Large intestine (tissue), 3 donors: ENCODE measurements around the gene PTPA. TPM values are rescaled to one million over a fixed set of nuclear protein-coding genes. Genes with fewer than 3 reads are reported as not detected.

ENCODE experiments used
- DNase-seq, 2 donors: peaks; one replicate each; pipeline versions ENCODE4 v3.0.0 to v3.0.0-alpha.2; 2013
- H3K27ac ChIP-seq: one replicate; pipeline ENCODE4 v1.5.1; 2013; ENCODE audit warnings: low read length
- H3K27me3 ChIP-seq: 2 replicates; pipeline ENCODE4 v1.6.1; 2013; ENCODE audit warnings: low read length; ENCODE audit not compliant: control insufficient read depth, insufficient read depth
- H3K36me3 ChIP-seq: 2 replicates; pipeline ENCODE4 v1.6.1; 2013; ENCODE audit warnings: low read length; ENCODE audit not compliant: control insufficient read depth, insufficient read depth
- H3K4me1 ChIP-seq: one replicate; pipeline ENCODE4 v1.6.1; 2013; ENCODE audit warnings: low read length; ENCODE audit not compliant: control insufficient read depth, insufficient read depth
- H3K4me3 ChIP-seq: one replicate; pipeline ENCODE4 v1.5.1; 2013; ENCODE audit warnings: low read length
- H3K9me3 ChIP-seq: one replicate; pipeline ENCODE4 v1.6.1; 2013; ENCODE audit warnings: mild to moderate bottlenecking, low read depth, low read length, moderate library complexity; ENCODE audit not compliant: control insufficient read depth
- WGBS: methylation state at CpG from one replicate; pipeline ENCODE4 v1.1.5; 2013; ENCODE audit warnings: low lambda C conversion rate; ENCODE audit not compliant: insufficient coverage; 5-methylcytosine and 5-hydroxymethylcytosine counted together
- polyA plus RNA-seq: library from polyadenylated mRNA; unstranded; fragments of 120-200 nt; gene quantifications from one replicate; pipeline ENCODE4 v1.2.1, GENCODE V29; 2013

The PTPA gene
- polyA plus RNA-seq, 1 donor: 70.1 TPM

DNA sequence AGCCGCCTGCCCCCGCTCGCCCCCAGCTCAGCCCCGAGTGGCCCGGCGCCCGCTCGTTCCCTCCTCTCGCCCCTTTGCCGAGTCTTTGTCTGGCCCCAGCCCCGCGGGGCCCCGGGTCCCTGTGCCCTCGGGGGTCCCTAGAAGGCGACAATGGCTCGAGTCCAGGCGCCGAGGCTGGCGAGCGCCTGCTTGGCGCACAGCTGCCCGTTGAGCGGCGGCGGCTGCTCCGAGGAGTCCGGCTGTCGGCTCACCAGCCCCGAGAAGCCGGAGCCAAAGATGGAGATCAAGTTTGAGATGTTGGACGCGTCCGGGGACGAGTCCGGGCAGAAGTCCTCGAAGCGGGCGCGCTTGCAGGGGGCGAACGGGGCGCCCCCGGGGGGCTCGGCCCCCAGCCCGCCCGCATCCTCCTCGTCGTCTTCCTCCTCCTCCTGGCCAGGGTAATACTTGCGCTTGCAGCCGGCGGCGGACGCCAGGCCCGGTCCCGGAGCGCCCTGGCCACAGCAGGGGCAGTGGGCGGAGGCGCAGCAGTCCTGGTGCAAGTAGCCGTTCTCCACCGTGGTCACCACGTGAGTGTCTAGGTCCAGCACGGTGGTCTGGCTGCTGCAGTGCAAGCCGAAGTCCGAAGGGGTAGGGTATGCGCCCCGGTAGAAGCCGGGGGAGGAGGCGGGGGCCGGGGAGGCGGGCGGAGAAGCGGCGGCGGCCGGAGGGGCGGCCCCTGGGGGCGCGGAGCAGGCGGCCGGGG lies 65.7 kb downstream of the PTPA start:
- Histone ChIP-seq H3K27ac (peak overlapping the region; percentile 94), H3K36me3 (no peaks in the 10 kb centered on the region), H3K9me3 (peaks cover 5% of the 10 kb centered on the region), H3K4me3 (peak overlapping the region; percentile 91), H3K4me1 (peaks cover 44% of the 10 kb centered on the region), H3K27me3 (peaks cover 4% of the 10 kb centered on the region)
- DNase-seq: peak in 1 of 2 donors; percentile 69
- no CpG with 5 or more reads among the region's 80 CpGs for WGBS

DNA sequence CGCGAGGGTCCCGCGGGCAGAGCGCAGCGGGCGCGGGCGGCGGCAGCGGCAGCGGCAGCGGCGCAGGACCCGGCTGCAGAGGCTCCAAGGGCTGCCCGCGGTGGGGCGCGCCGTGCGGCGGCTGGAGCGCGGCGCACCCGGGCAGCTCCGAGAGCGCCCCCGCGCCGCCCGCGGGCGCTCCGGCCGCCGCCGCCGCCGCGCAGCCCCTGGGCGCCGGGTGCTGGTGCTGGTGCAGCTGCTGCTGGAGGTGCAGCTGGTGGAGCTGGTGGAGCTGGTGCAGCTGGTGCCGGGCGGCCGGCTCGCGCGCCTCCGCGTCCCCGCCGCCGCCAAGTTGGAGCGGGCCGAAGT lies 66.2 kb downstream of the PTPA start:
- DNase-seq: no peak
- peaks cover 50% of the 10 kb centered on the region for H3K4me1 ChIP-seq
- no CpG with 5 or more reads among the region's 56 CpGs for WGBS

DNA sequence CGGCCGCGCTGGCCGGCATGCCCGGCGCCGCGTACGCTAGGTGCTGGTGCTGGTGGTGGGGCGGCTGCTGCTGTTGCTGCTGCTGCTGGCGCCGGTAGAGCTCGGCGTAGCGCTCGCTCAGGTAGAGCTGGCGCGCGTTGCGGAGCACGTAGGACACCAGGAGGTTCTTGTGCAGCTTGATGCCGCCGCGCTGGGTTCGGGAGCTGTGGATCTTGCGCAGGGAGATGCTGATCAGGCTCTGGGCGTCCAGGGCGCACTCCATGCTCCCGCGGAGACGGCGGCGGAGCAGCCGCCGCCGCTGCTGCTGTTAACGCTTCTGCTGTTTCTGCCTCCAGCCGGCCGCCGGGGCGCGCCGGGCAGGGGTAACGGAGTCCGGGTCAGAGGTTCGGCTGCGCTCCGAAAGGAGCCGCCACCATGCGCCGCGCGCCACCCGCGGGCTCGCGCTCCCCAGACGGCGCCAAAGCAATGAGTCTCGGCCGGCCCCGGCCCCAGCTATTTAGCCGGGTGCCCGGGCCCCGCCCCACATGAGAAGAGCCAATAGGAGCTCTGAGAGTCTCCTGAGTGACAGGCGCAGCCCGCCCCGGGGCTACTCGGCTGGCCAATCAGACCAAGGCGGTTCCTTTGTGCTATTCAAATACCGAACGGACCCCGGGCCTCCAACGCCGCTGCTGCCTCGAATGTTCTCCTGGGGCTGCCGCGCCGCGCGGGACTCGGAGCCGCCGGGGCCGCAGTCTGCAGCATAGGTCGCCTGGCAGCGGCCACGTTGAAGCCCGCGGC lies 66.8 kb downstream of the PTPA start, which contains the start of gene IER5L:
Gene IER5L (minus strand): TSS at position 471 of the 777 bp plus-strand sequence. CDS start 209 bp downstream, at position 262.
- peaks cover 55% of the 10 kb centered on the region for H3K4me1 ChIP-seq

More for the DNA sequence above, 66.2 kb downstream of the PTPA start:
- Histone ChIP-seq H3K4me3 (peak overlapping the region; percentile 97), H3K27ac (peak overlapping the region; percentile 87), H3K27me3 (peaks cover 3% of the 10 kb centered on the region), H3K9me3 (peaks cover 5% of the 10 kb centered on the region), H3K36me3 (no peaks in the 10 kb centered on the region)

DNA sequence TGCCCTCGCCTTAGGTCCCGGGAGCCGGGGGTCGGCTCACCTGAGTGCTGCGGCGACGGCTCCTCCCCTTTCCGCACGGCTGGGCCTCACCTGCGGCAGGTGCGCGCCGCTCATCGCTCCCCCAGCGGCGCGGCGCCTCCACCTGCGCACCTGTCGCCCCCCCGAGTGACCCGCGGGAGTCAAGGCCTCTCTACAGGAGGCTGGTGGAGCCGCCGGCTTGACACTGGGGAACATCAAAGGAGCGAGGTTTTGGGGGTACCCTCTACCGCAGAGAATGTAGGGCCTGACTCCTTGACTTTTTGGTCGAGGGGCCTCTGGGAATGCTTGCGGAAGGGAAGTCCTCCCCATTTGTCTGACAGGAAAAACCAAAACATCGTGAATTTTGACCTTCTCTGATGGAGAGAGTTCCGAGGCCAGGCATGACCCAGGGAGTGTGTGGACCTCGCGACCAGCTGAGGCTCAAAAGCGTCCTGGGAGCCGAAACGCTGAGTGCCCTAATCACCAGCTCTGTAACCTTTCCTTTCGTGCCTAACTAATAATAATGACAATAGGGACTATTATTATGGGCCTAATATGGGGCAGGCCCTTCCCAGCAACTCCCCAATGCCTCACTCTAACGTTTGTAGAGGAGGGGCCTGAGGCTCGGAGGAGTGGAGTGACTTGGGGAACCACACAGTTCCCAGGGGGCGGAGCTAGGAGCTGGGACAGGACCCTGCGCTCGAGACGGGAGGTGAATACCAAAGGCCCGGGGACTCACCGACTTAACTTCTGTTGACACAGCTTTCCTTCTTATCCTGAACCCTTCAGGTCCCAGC lies 67.6 kb downstream of the PTPA start:
- Histone ChIP-seq H3K4me3 (peak overlapping the region; percentile 22), H3K27ac (peak overlapping the region; percentile 94), H3K9me3 (peaks cover 5% of the 10 kb centered on the region), H3K27me3 (no peaks in the 10 kb centered on the region), H3K4me1 (peaks cover 56% of the 10 kb centered on the region), H3K36me3 (no peaks in the 10 kb centered on the region)
- WGBS: no CpG with 5 or more reads among the region's 45 CpGs
- DNase-seq: peak; percentile 59 to 81

More for the DNA sequence above, 66.8 kb downstream of the PTPA start, which contains the start of gene IER5L:
- WGBS: no CpG with 5 or more reads among the region's 90 CpGs
- Histone ChIP-seq H3K27ac (peak within 1 kb of the TSS; percentile 94), H3K4me3 (peak within 1 kb of the TSS; percentile 97), H3K9me3 (peaks cover 5% of the 10 kb centered on the region), H3K36me3 (no peaks in the 10 kb centered on the region), H3K27me3 (no peaks in the 10 kb centered on the region)
- DNase-seq: peak; percentile 97 to 98

DNA sequence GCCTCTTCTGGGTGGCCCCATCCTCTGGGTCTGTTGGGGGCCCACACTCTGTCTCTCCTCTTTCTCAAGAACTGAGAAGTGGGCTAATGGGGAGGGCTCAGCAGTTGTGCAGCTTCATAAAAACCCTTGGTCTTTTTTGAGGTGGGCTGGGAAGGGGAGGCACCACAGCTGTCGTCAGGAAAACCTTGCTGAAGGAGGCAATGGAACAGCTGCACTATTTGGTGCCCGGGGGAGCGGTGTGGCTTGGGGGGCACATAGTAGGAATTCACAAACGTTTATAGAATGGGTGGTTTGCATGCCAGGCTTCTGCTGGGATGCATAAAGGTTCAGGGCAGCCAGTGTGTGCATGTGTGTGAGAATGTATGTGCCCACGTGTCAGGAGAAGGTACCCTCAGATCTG lies 70.0 kb downstream of the PTPA start:
- no peaks in the 10 kb centered on the region for H3K9me3 ChIP-seq
- no peaks in the 10 kb centered on the region for H3K36me3 ChIP-seq
- H3K4me3 ChIP-seq: no peak overlapping the region
- H3K27me3 ChIP-seq: no peaks in the 10 kb centered on the region
- no peak for DNase-seq
- peaks cover 65% of the 10 kb centered on the region for H3K4me1 ChIP-seq
- peak overlapping the region; percentile 94 for H3K27ac ChIP-seq
- no CpG with 5 or more reads among the region's 5 CpGs for WGBS

DNA sequence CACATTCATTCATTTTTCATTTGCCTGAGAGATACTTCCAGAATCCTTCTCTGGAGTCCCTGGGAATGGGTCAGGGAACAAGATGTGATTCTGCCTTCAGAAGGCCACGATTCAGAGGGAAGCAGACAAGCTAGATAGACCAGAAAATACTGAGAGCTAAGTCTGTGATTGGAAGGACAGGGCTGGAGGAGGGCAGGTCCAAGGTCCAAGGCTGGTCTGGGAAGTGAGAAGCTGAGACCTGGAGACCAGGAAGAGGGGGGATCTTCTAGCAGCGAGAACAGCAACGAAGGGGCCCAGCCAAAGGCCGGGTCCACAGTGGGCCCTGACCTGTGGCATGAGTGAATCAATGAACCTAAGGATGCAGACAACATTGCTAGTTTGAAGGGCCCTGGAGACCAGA lies 70.9 kb downstream of the PTPA start:
- peak; percentile 84 to 93 for DNase-seq
- 14% methylated on average over 1 of the region's 4 CpGs for WGBS
- Histone ChIP-seq H3K4me1 (peaks cover 65% of the 10 kb centered on the region), H3K4me3 (peak overlapping the region; percentile 2), H3K27me3 (no peaks in the 10 kb centered on the region), H3K36me3 (no peaks in the 10 kb centered on the region), H3K9me3 (no peaks in the 10 kb centered on the region), H3K27ac (peak overlapping the region; percentile 94)

DNA sequence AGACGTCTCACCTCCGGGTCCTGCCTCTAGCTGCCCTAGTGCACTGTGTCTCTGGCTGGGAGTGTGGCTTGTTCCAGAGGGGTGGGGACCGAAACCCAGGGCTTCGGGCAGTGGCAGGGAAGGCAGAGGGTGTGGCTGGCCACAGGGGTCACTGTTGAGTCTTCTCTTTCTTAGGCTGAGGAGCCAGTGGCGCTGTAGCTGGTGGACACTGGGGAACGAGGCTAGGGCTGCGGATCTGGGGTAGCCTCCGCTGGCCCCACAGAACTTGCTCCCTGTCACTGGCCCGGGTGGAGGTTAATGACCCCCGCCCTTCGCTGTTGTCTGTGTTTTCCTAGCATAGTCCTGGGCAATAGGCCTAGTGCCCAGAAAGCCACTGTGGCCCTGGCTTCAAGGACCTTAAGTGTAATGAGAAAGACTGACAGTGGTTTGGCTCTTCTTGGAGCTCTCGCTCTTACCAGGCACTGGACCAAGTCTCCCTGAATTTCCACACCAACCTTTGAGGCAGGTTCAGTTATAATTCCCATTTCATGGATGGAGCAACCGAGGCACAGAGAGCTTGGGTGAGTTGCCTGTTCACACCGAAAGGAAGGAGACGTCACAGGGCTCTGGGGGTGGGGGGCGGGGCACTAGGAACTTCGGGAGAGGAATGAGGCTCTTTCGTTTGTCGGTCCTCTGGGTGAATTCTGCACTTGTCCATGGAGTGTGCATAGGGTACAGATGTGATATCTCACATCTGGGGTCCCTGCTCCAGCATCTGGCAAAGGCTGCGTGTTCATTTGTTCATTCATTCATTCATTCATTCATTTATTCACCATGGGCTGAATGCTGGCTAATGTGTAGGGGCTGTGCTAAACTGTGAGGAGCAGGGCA lies 71.6 kb downstream of the PTPA start:
- Histone ChIP-seq H3K4me1 (peaks cover 65% of the 10 kb centered on the region), H3K36me3 (no peaks in the 10 kb centered on the region), H3K27me3 (no peaks in the 10 kb centered on the region), H3K27ac (peak overlapping the region; percentile 94), H3K9me3 (no peaks in the 10 kb centered on the region), H3K4me3 (peak overlapping the region; percentile 2)
- DNase-seq: peak; percentile 64 to 71
- 86% methylated on average over 1 of the region's 20 CpGs for WGBS

DNA sequence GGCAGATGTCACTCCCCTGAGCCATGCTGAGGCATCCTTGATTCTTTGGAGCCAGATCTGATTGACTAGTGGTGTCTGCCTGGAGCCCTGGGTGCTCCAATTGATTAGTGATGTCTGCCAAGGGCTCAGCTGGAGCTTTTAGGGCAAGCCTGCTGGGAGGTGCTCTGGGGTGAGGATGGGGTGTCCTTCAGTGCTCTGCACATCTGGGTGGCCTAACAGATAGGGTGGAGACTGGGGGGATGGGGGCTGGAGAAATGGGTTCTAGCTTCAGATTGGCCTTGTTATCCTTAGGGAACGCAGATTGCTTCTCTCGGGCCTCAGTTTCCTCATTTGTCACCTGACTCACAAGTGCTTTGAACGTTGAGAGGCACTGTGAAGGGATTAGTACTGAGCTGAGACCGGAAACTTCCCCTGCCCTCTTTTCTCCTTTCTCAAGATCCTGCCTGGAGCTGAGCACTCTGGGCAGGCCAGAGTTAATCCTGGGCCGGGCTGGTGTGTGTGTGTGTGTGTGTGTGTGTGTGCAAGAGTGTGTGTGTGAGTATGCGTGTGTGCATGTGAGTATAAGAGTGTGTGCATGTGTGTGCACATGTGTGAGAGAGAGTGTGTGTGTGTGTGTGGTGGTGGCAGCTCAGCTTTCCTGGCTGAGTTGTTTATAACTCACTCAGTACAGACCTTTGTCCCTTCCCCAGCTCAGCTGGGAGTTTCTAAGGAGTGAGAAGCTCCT lies 72.4 kb downstream of the PTPA start:
- H3K4me1 ChIP-seq: peaks cover 64% of the 10 kb centered on the region
- no peaks in the 10 kb centered on the region for H3K9me3 ChIP-seq
- no CpG with 5 or more reads among the region's 6 CpGs for whole genome bisulfite sequencing
- H3K27ac ChIP-seq: peak overlapping the region; percentile 94
- peak; percentile 90 to 95 for DNase-seq
- H3K27me3 ChIP-seq: no peaks in the 10 kb centered on the region
- H3K36me3 ChIP-seq: no peaks in the 10 kb centered on the region
- H3K4me3 ChIP-seq: peak overlapping the region; percentile 5

DNA sequence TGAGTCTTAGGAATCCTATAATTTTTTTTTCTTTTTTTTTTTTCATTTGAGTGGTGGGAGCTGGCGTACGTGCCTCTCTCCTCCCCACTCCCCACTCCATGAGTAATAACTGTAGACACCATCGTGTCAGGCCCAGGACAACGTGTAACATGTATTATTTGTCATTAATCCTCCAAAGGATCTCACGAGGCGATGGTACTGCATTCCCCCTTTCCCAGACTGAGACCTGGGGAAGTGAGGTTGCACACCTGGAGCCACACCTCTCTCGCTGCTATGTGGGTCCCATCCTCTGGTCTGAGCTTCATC lies 73.0 kb downstream of the PTPA start:
- 0% methylated on average over 1 of the region's 7 CpGs for WGBS
- Histone ChIP-seq H3K9me3 (no peaks in the 10 kb centered on the region), H3K27me3 (no peaks in the 10 kb centered on the region), H3K4me3 (peak overlapping the region; percentile 5), H3K4me1 (peaks cover 58% of the 10 kb centered on the region), H3K27ac (peak overlapping the region; percentile 94), H3K36me3 (no peaks in the 10 kb centered on the region)
- no peak for DNase-seq
